DOHH2 (cell line): Measurements from ENCODE around the gene KLF16.

Source experiments
- H3F3A ChIP-seq: fragments of 200-600 bp; sonication (generic), shearing (Covaris generic); 2 replicates; pipeline ENCODE4 v1.6.0; 2016; ENCODE audit warnings: antibody characterized with exemption, mild to moderate bottlenecking; ENCODE audit not compliant: control insufficient read depth, insufficient read depth
- H3K27ac ChIP-seq: fragments of 200-600 bp; sonication (generic); 2 replicates; pipeline ENCODE4 v1.5.1; 2014; ENCODE audit warnings: low read depth, mild to moderate bottlenecking, low read length, moderate library complexity
- H3K27me3 ChIP-seq: fragments of 200-600 bp; sonication (generic); 2 replicates; pipeline ENCODE4 v1.6.1; 2014; ENCODE audit warnings: mild to moderate bottlenecking, low read length, mixed read lengths; ENCODE audit not compliant: control insufficient read depth
- H3K36me3 ChIP-seq: fragments of 200-600 bp; sonication (generic); 2 replicates; pipeline ENCODE4 v1.6.1; 2014; ENCODE audit warnings: mild to moderate bottlenecking, low read length, moderate library complexity, mixed read lengths; ENCODE audit not compliant: control insufficient read depth
- H3K4me1 ChIP-seq: fragments of 200-600 bp; sonication (generic); 2 replicates; pipeline ENCODE4 v1.6.1; 2014; ENCODE audit warnings: mild to moderate bottlenecking, low read length, mixed read lengths; ENCODE audit not compliant: control insufficient read depth
- H3K4me2 ChIP-seq: fragments of 200-600 bp; sonication (generic); 2 replicates; pipeline ENCODE4 v1.6.0; 2014; ENCODE audit warnings: mild to moderate bottlenecking, low read length, moderate library complexity
- H3K4me3 ChIP-seq: fragments of 200-600 bp; sonication (generic); 2 replicates; pipeline ENCODE4 v1.5.1; 2014; ENCODE audit warnings: mild to moderate bottlenecking, low read length, mixed read lengths
- H3K79me2 ChIP-seq: fragments of 200-600 bp; sonication (generic); 2 replicates; pipeline ENCODE4 v1.6.1; 2014; ENCODE audit warnings: mild to moderate bottlenecking, low read length, mixed read lengths; ENCODE audit not compliant: control insufficient read depth
- H3K9me2 ChIP-seq: fragments of 200-600 bp; sonication (generic); replicated peaks from 2 replicates; pipeline ENCODE4 v1.6.1; 2014; ENCODE audit warnings: mild to moderate bottlenecking, low read length, mixed read lengths; ENCODE audit not compliant: control insufficient read depth
- H3K9me3 ChIP-seq: fragments of 200-600 bp; sonication (generic); 2 replicates; pipeline ENCODE4 v1.6.1; 2014; ENCODE audit warnings: antibody characterized with exemption, low read length, mixed read lengths; ENCODE audit not compliant: control insufficient read depth, insufficient read depth
- H4K20me1 ChIP-seq: fragments of 200-600 bp; sonication (generic); 2 replicates; pipeline ENCODE4 v1.6.0; 2014; ENCODE audit warnings: low read depth, mild to moderate bottlenecking, antibody characterized with exemption, low read length, moderate library complexity; ENCODE audit not compliant: control insufficient read depth, insufficient read depth
- EZH2phosphoT487 ChIP-seq: fragments of 200-600 bp; sonication (generic); IDR thresholded peaks from 2 replicates; pipeline ENCODE4 v1.6.1; 2017; ENCODE audit warnings: borderline replicate concordance, mild to moderate bottlenecking, antibody characterized with exemption, low read length, moderate library complexity, mixed read lengths
- TF ChIP-seq, protein P1 (sequence below): fragments of 200-600 bp; sonication (generic); IDR thresholded peaks from one replicate; pipeline ENCODE4 v1.5.1; 2014; ENCODE audit warnings: antibody characterized with exemption, mild to moderate bottlenecking, low read depth, low read length; ENCODE audit not compliant: poor library complexity, severe bottlenecking

Gene KLF16

DNA sequence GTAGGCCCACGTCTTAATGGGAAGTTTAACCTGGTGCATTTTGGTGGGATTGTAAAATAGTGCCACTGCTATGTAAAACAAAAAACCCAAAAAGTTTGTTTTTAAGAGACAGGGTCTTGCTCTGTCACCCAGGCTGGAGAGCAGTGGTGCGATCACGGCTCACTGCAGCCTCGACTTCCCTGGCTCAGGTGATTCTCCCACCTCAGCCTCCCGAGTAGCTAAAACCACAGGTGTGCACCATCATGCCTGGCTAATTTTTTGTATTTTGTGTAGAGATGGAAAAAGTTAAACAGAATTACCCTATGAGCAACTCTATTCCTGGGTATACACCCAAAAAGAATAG, 14.3 kb downstream of the KLF16 start:
- Histone ChIP-seq H3K4me2 (peak overlapping the region; percentile 31), H3K4me1 (peaks cover 53% of the 10 kb centered on the region), H3K36me3 (peaks cover 42% of the 10 kb centered on the region), H3K9me3 (no peaks in the 10 kb centered on the region), H3K27ac (peak overlapping the region; percentile 82; the same call in 1 of the 2 replicates), H3K9me2 (no peaks in the 10 kb centered on the region), H3K79me2 (peaks cover 78% of the 10 kb centered on the region), H3K27me3 (no peaks in the 10 kb centered on the region), H3F3A (peaks cover 3% of the 10 kb centered on the region; the same call in 1 of the 2 replicates), H4K20me1 (peaks cover 33% of the 10 kb centered on the region), H3K4me3 (peak overlapping the region; percentile 96)
- TF ChIP-seq, protein P1, sequence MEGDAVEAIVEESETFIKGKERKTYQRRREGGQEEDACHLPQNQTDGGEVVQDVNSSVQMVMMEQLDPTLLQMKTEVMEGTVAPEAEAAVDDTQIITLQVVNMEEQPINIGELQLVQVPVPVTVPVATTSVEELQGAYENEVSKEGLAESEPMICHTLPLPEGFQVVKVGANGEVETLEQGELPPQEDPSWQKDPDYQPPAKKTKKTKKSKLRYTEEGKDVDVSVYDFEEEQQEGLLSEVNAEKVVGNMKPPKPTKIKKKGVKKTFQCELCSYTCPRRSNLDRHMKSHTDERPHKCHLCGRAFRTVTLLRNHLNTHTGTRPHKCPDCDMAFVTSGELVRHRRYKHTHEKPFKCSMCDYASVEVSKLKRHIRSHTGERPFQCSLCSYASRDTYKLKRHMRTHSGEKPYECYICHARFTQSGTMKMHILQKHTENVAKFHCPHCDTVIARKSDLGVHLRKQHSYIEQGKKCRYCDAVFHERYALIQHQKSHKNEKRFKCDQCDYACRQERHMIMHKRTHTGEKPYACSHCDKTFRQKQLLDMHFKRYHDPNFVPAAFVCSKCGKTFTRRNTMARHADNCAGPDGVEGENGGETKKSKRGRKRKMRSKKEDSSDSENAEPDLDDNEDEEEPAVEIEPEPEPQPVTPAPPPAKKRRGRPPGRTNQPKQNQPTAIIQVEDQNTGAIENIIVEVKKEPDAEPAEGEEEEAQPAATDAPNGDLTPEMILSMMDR: no peak
- TF ChIP-seq EZH2phosphoT487: no peak

DNA sequence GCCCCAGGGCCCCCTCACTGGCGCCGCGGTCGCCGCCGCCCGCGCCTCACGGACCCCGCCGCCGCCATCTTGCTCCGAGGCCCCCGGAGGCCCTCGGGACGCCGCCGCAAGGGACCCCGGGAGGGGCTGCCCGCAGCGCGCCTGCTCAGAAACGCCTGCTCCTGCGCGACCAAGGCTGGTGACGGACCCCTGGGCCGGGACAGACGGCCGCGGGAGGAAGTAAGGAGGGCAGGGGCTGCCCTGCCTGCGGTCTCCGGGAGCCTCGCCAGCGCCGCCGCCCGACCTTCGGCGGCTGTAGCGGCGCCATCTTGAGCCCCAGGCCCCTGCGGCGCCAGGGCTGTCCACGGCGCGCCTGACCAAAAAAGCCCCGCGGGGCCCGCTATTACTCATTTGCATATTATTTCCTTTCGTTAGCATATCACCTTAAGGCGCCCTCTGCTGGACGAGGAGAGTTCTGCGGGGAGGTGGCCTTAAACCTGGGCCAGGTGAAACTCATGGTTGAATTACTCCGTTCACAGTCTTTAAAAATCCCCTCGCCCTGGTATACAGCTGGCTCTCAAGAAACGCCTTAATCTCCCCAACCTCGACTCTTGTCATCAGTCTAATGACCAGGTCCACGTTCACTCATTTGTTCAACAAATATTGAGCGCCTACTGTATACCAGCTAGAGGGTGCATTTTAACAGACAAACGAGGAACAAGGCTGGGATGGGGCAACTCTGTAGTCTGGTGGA, 14.8 kb downstream of the KLF16 start, which contains the start of gene REXO1:
TSS of gene REXO1 (minus strand) at position 85 of the 733 bp plus-strand sequence. CDS start 125 bp downstream, outside the sequence.
- H3K36me3 ChIP-seq: peaks cover 45% of the 10 kb centered on the region
- peaks cover 35% of the 10 kb centered on the region for H4K20me1 ChIP-seq
- H3K9me2 ChIP-seq: no peaks in the 10 kb centered on the region
- peak within 1 kb of the TSS; percentile 96 for H3K4me3 ChIP-seq
- H3K27me3 ChIP-seq: no peaks in the 10 kb centered on the region
- TF ChIP-seq, protein P1: peak; percentile 89
- TF ChIP-seq EZH2phosphoT487: no peak
- H3K27ac ChIP-seq: peak within 1 kb of the TSS; percentile 82
- peak within 1 kb of the TSS; percentile 94 for H3K4me2 ChIP-seq
- peaks cover 3% of the 10 kb centered on the region; the same call in 1 of the 2 replicates for H3F3A ChIP-seq
- peaks cover 78% of the 10 kb centered on the region for H3K79me2 ChIP-seq
- H3K4me1 ChIP-seq: peaks cover 48% of the 10 kb centered on the region
- no peaks in the 10 kb centered on the region for H3K9me3 ChIP-seq

DNA sequence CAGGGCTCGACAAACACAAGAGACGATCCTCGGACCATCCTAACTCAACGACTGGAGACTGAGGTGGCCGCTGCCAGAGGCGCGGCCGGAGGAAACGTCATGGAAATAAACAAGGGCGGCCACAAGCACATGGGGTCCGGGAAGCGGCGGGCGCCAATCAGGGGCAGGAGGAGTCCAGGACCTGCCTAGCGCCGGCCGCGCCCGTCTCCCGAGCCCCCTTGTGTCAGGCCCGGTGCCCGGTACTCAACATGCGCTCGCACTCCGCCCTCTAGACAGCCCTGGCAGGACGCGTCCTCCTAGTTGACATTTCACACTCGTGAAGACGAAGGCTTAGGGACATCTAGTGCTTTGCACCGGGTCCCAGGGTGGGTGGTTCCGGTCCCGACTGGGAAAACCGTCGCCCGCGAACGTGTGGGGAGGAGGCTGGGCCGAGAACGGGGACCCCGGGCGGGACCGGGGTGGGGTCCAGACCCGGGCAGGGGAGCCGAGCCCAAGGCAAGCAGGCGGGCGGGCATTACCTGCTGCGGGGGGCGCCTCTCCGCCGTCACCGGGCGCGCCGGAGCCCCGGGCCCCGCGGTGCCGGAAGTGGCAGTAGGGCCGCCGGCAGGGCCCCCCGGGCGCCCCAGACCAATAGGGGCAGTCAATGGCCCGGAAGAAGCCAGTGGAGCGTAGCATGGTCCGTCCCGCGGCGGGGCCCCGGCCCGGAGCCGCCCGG, 15.5 kb downstream of the KLF16 start:
- no peaks in the 10 kb centered on the region for H3K9me2 ChIP-seq
- H3K79me2 ChIP-seq: peaks cover 78% of the 10 kb centered on the region
- peaks cover 3% of the 10 kb centered on the region; the same call in 1 of the 2 replicates for H3F3A ChIP-seq
- H3K4me3 ChIP-seq: peak overlapping the region; percentile 96
- H3K4me1 ChIP-seq: peaks cover 41% of the 10 kb centered on the region
- TF ChIP-seq, protein P1: no peak
- no peak for TF ChIP-seq EZH2phosphoT487
- no peaks in the 10 kb centered on the region for H3K9me3 ChIP-seq
- peak overlapping the region; percentile 94 for H3K4me2 ChIP-seq
- H4K20me1 ChIP-seq: peaks cover 31% of the 10 kb centered on the region
- H3K27ac ChIP-seq: peak overlapping the region; percentile 82
- no peaks in the 10 kb centered on the region for H3K27me3 ChIP-seq
- H3K36me3 ChIP-seq: peaks cover 45% of the 10 kb centered on the region
